WTC11 (cell line): ENCODE data around the gene TXNRD1.
"Not testable (repeated sequence)": the region's sequence is repeated elsewhere in the genome, so short reads cannot be mapped to it uniquely, and the experiment has no call there.

ENCODE experiments used
- ATF3 ChIP-seq: sonication (generic); formaldehyde crosslinking; conservative IDR thresholded peaks from 2 replicates; pipeline ENCODE4 v1.8.1; 2022; ENCODE audit warnings: mild to moderate bottlenecking, missing genetic modification reagents
- CTCF ChIP-seq: fragments of 200-600 bp; IDR thresholded peaks from 2 replicates; pipeline ENCODE4 v1.8.0; 2022; ENCODE audit warnings: antibody characterized with exemption
- ETV6 ChIP-seq: sonication (generic); formaldehyde crosslinking; IDR thresholded peaks from 2 replicates; pipeline ENCODE4 v1.8.1; 2022; ENCODE audit warnings: mild to moderate bottlenecking, missing genetic modification reagents
- SP1 ChIP-seq: sonication (generic); formaldehyde crosslinking; conservative IDR thresholded peaks from 2 replicates; pipeline ENCODE4 v1.8.1; 2022; ENCODE audit warnings: missing genetic modification reagents
- TCF7 ChIP-seq: sonication (generic); formaldehyde crosslinking; IDR thresholded peaks from 2 replicates; pipeline ENCODE4 v1.8.0; 2022; ENCODE audit warnings: mild to moderate bottlenecking, low read depth, missing genetic modification reagents, moderate library complexity
- TEAD4 ChIP-seq: sonication (generic); formaldehyde crosslinking; IDR thresholded peaks from 2 replicates; pipeline ENCODE4 v1.8.0; 2022; ENCODE audit warnings: mild to moderate bottlenecking, missing genetic modification reagents

- TF ChIP-seq TEAD4; CTCF; ETV6 (CRISPR knock-in tag); ATF3 (CRISPR knock-in tag); TCF7 (CRISPR knock-in tag); SP1: not testable (repeated sequence)
These were observed 178.5 kb downstream of the TXNRD1 start for GRCh38 chr12:104394086-104394485.
